ENCODE data around the gene KCNH2.

The KCNH2 gene

GRCh38 chr7:150939052-150939451 is 39.1 kb downstream of the KCNH2 start:
- in situ Hi-C loops (cut with MboI; ENCODE audit: low sequenced_read_pairs): no loop called here

GRCh38 chr7:150938566-150938965 is 39.6 kb downstream of the KCNH2 start:
- in situ Hi-C loops (cut with MboI; ENCODE audit: low sequenced_read_pairs): no loop called here

- in situ Hi-C loops (cut with MboI; ENCODE audit: low sequenced_read_pairs): no loop called here
Measured at GRCh38 chr7:150937848-150938561, 40.1 kb downstream of the KCNH2 start.

DNA sequence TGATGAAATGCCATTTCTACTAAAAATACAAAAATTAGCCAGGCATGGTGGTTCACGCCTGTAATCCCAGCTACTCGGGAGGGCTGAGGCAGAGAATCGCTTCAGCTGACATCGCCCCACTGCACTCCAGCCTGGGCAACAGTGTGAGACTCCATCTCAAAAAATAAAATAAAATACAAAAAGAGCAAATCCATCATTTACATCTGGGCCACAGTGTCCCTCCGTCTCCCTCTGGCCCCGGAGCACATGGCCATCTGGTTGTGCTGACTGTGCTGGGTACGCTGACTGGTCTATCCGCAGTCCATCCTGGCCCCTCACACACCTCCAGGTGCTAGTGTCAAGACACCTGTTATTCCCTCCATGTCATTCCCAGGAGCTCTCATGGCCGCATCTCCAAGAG is 42.1 kb downstream of the KCNH2 start:
- in situ Hi-C loops (cut with MboI; ENCODE audit: low sequenced_read_pairs): no loop called here

- in situ Hi-C loops (cut with MboI; ENCODE audit: low sequenced_read_pairs): no loop called here
Measured at GRCh38 chr7:150935149-150935548, 43.0 kb downstream of the KCNH2 start.

DNA sequence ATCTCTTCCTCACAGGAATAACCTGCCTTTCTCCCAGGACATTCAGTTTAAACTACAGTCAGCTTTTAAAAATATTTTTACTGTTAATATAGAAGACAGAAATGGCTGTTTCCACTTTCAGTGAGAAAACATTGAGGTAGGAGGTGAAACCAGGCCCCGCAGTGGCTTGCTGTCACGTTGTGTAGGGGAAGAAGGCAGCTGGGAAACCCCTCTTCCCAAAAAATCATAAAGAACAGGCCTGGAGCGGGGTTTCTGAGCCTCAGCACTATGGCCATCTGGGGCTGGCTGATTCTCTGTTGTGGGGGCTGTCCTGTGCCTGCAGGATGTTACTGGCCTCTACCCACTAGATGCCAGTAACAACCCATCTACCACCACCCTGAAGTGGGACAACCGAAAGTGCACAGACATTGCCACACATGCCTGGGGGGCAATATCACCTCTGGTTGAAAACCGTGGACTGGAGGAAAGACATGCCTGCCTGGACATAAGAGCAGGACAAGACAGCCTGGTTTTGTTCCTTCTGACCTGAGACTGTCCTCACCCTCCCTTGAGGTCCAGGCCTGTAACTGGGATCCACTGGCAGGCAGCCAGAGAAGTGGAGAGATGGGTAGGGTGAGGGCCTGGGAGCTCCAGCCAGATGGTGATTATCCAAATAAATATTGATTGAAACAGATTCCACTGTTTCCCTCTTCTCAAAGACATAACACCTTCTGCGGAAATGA is 43.9 kb downstream of the KCNH2 start:
- in situ Hi-C loops (cut with MboI; ENCODE audit: low sequenced_read_pairs): no loop called here

- in situ Hi-C loops (cut with MboI; ENCODE audit: low sequenced_read_pairs): no loop called here
Measured at GRCh38 chr7:150931199-150931869, 46.8 kb downstream of the KCNH2 start.

DNA sequence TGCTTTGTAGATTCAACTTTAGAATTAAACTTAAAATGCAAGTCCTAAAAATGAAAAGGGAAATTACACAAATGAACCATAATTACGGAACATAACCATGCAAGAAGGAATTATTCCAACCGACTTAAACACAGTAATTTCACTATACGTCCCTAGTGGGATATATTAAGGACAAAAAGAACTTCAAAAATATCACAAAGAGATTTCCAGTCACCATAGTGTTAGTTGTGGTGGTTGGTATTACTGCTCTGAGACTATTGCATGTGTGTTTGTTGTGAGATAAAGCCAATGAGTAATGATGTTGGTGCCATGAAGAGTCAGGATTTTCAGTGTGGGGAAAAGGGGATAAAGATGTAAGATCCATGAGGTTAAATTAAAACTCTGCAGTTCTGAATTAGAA is 49.6 kb downstream of the KCNH2 start:
- in situ Hi-C loops (cut with MboI; ENCODE audit: low sequenced_read_pairs): no loop called here

- in situ Hi-C loops (cut with MboI; ENCODE audit: low sequenced_read_pairs): no loop called here
Measured at GRCh38 chr7:150927956-150928344, 50.2 kb downstream of the KCNH2 start.

GRCh38 chr7:150927157-150927955 is 50.8 kb downstream of the KCNH2 start:
- in situ Hi-C loops (cut with MboI; ENCODE audit: low sequenced_read_pairs): no loop called here

GRCh38 chr7:150926066-150926465 is 52.1 kb downstream of the KCNH2 start:
- in situ Hi-C loops (cut with MboI; ENCODE audit: low sequenced_read_pairs): no loop called here

GRCh38 chr7:150924369-150924781 is 53.7 kb downstream of the KCNH2 start:
- in situ Hi-C loops (cut with MboI; ENCODE audit: low sequenced_read_pairs): no loop called here

- in situ Hi-C loops (cut with MboI; ENCODE audit: low sequenced_read_pairs): no loop called here
Measured at GRCh38 chr7:150923802-150924201, 54.3 kb downstream of the KCNH2 start.

- in situ Hi-C loops (cut with MboI; ENCODE audit: low sequenced_read_pairs): no loop called here
Measured at GRCh38 chr7:150923196-150923595, 54.9 kb downstream of the KCNH2 start.

GRCh38 chr7:150919160-150919559 is 59.0 kb downstream of the KCNH2 start:
- in situ Hi-C loops (cut with MboI; ENCODE audit: low sequenced_read_pairs): no loop called here

DNA sequence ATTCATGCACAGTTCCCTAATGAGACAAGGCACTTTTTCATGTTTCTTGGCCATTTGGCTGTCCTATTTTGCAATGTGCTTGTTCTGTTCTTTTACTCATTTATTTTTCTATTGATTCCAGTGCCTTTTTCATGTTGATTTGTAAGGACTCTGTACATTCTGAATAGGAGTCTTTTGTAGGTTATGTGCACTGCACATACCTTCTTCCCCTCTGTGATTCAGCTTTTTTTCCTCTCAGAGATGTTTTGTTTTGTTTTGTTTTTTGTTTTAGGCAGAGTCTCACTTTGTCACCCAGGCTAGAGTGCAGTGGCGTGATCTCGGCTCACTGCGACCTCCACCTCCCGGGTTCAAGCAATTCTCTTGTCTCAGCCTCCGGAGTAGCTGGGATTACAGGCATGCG is 59.7 kb downstream of the KCNH2 start:
- in situ Hi-C loops (cut with MboI; ENCODE audit: low sequenced_read_pairs): no loop called here

DNA sequence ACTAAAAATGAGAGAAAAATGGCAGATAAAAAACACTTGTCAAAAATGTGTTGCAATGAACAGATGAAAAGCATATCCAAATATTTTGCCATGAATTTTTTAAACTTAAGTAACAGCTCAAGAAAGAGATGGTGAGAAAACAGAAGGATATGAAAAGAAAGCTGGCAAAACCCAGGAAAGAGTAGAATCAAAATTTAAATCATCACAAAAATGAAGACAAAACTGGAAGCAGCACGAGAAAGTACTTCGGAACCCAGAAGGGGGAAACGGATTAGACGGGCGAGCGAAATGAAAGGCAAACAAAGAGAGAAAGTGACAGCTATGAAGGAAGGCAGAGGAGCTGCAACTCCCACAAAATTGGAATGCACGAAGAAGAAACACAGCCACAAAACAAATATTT is 60.2 kb downstream of the KCNH2 start:
- in situ Hi-C loops (cut with MboI; ENCODE audit: low sequenced_read_pairs): no loop called here

DNA sequence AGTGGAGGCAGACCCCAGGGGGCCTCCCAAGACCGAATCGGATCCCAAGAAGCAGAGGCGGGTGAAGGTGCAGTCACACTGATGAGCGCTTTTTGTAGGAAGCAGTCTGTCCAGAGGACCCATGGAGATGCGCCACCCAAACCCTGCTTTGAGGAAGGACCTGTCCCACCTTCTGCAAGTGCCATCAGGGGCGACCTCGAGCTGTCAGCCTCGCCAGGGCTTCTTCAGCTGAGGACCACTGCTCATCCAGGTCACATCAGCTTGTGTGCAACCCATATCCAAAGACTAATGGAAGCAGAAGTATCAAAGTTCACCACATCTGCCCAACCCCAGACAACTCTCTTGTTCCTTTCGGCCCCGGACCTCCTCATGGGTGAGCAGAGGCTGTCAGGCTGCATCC is 61.5 kb downstream of the KCNH2 start:
- in situ Hi-C loops (cut with MboI; ENCODE audit: low sequenced_read_pairs): no loop called here

DNA sequence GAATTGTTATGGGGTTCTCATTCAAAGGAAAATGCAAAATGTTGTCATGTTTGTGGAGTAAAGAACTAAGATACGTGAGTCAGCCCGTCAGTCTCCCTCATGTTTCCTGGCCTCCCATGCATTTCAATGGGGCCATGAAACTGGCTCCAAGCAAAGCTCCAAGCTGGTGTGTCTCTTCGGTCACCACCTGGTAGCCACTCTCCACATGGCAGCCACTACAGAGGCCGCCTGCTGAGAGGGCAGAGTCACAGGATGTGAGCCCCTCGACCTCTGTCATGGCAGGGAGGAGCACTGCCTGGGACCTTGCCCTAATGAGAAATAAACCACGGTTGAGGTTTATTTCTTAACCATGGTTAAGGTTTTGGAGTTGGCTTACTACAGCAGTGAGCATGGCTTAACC is 63.2 kb downstream of the KCNH2 start:
- in situ Hi-C loops (cut with MboI; ENCODE audit: low sequenced_read_pairs): no loop called here

DNA sequence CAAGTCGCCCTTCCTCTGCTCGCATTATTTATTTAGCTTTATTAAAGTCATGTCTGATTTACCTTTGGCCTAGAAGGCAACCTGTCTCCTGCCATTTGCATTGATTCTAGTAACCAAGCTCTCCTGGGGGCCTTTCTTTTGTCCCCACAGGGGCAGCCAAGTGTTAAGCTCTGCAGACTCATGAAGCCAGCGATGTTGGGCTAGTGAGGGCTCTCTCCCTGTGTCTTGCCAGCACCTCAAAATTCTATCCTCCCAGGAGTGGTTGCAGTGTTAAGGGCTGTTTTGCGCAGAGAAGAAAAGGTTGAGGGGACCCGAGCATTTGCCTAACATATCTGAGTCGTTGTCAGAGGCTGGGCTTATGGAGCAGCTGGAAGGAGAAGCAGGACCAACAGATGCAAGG is 63.9 kb downstream of the KCNH2 start:
- in situ Hi-C loops (cut with MboI; ENCODE audit: low sequenced_read_pairs): no loop called here

DNA sequence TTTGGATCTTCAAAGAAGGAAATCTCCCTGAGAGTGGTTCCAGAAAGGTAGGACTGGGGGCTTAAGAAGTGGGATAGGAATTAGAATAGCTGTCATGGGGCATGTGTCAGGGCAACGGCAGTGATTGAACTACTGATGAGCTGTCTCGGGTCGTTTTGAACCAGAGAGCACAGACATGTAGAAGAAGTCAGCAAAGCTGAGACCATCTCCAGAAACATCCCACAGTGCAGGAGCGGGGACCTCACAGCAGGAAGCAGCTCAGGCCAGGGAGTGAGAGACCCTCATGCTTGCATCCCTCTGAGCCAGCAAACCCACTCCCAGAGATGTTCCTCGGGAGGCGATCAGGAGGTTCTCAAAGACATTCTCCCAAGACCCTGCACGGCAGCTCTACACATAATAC is 65.7 kb downstream of the KCNH2 start:
- in situ Hi-C loops (cut with MboI; ENCODE audit: low sequenced_read_pairs): no loop called here
